HG03521 (cell line): ENCODE data around the gene SPRY1.
A peak's percentile ranks its signal among the peaks of the same experiment; 100 is the strongest.

ENCODE experiments used
- ATAC-seq: cut with Tn5 transposase; IDR thresholded peaks from one replicate; pipeline ENCODE4 v1.9.1; 2021; ENCODE audit warnings: mild to moderate bottlenecking, moderate library complexity; ENCODE audit not compliant: unreplicated experiment

The SPRY1 gene

GRCh38 chr4:123396307-123397143, at the start of gene SPRY1:
Gene SPRY1, plus strand, starts transcription at chr4:123396795. Its CDS starts 4,797 bp downstream, at chr4:123401592.
- peak; percentile 47 for ATAC-seq

DNA sequence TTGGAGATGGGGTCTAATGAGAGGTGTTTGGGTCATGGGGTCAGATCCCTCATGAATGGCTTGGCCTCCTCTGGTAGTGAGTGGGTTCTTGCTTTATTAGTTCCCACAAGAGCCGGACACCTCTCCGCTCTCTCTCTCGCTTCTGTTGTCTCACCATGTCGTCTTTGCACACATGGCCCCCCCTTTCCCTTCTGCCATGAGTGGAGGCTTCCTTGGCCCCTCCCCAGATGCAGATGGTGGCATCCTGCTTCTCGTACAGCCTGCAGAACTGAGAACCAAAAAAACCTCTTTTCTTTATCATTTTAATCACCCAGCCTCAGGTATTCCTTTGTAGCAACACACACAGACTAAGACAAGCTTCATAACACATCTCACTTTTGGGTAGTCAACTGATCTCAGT, 49.6 kb upstream of the SPRY1 start:
- no peak for ATAC-seq

DNA sequence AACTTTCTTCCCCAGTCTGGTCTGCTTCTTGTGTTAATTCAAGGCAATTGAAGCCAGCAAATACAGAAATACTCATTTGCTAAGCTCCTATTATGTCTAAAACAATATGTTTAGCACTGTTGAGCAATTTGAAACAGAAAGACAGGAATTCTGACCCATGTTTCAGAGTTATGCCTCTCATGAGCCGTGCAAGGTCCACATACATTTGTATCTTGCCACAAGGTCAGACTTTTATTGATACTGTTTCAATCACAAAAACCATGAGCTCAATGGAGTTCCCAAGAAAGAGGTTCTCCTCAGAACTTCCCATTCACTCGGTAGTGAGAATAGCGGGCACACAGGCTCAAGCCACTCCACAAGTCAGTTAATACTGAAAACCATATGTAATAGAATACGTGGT, 47.6 kb upstream of the SPRY1 start:
- ATAC-seq, result no peak

DNA sequence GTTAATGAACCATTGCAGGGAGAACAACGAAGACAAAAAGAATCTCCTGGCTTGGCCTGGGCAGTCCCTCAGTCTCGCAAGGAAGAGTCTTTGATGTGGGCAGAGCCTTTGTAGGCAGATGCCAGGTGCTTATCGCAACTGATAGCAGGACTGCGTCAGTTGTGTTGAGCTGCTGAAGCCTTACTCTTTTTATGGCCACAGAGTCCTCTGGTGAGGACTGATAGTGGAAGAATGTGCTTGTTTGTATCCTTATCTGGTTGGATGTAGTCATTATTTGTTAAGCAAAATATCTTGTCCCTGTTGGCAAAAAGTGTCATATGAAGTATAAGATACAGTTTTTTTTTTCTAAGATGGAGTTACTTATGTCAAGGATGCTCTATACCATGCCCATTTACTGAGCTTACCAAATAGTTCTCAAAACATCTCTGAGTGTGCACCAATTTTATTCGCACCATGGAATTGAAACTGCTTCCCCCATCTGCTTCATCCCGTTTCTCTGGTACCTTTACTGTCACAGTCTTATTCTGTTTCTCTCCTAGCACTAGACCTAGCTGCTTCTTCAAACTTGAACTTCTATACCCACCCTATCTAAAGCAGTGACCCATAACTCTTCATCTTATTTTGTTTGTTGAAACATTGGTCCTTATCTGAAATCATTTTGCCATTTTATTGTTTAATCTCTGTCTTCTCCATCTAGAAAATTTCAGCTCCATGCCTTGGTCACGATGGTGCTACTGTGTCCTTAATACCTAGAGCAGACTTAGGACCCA, 47.0 kb upstream of the SPRY1 start:
- ATAC-seq, result no peak

DNA sequence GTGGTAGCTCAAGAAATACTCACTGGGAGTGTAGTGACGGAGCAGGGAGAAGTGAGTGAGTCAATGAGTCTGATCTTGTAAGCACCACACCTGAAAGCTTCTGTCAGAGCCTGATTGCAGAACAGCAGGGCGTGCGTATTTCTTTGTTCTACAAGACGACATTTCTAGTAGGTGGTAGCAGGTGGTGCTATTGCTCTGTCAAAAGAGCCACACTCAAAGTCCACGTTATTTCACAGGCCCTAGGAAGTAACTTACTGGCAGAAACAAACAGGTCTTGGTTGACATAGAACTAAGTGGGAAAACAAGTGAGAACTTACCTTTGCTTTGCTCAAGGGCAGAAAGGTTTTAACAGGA, 46.4 kb upstream of the SPRY1 start:
- no peak for ATAC-seq

DNA sequence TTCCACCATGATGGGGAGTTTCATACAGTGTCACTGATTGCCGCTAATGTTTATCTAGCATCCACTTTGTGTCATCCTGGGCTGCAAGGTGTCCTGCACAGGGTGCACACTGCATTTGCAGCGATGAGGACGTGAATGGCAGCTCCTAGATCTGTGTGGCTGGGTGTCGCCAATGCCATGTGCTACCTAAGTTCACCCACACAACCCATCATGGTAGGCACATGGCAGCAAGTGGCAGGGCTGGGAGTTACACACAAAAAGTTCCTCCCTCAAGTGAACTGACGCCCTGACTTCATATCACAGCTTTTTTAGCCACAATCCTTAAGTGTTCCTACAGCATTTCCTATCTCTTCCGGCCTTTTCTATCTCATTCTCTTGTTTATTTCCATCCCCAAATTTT, 45.9 kb upstream of the SPRY1 start:
- no peak for ATAC-seq

GRCh38 chr4:123351713-123352112, 44.9 kb upstream of the SPRY1 start:
- no peak for ATAC-seq

DNA sequence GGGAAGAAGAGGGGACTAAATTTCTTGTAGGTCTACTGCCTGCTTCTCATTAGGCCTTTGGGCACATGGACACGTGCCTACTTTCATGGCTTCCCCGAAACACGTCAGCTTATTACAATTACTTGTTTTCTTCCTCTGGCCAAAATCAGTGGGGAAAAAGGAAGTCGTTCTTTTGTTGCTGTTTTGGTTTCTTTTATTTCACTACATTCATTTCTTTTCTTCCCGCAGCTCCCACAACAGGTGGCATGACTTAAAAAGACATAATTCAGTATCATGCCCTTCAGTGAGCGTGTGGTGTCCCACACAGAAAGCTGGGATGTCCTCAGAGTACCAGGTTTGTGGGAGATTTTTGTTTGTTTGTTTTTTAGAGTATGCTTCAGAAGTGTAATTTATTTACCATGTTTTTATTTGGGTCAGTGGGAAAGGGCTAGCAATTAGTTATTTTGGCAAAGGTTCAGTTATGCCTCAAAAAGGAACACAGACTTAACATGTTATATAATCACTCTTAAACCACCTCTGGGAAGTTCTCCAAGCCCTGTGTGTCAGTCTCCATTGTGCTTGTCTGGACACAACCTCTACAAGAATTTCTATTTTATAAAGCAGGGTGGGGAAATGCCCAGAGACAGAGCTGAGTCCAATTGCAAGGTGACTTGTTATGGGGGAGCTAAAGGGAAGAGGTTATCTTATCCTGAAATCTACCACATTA, 44.2 kb upstream of the SPRY1 start:
- ATAC-seq, result no peak

DNA sequence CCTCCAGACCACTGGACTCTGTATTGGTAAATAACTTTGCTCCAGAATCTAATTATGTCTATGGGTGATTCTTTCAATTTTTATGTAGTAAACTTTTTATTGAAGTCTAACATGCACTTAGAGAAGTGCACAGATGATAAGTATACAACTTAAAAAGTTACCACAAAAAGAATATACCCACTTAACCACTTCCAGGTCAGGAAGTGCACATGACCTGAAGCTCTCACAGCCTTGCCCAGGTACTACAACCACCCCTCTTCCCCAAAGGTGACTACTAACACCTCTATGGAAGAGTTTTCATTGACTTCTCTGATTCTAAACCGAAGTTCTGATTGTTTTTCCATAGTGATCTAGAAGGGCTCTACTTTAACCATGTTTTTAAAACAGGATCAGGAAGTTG, 43.6 kb upstream of the SPRY1 start:
- ATAC-seq, result no peak

- no peak for ATAC-seq
These were observed 42.9 kb upstream of the SPRY1 start for GRCh38 chr4:123353656-123354055.

- ATAC-seq, result no peak
These were observed 41.9 kb upstream of the SPRY1 start for GRCh38 chr4:123354701-123355100.

GRCh38 chr4:123356921-123357320, 39.7 kb upstream of the SPRY1 start:
- ATAC-seq, result no peak

GRCh38 chr4:123359449-123360315, 36.9 kb upstream of the SPRY1 start:
- no peak for ATAC-seq

- no peak for ATAC-seq
These were observed 35.3 kb upstream of the SPRY1 start for GRCh38 chr4:123361195-123361861.

- ATAC-seq, result no peak
These were observed 34.5 kb upstream of the SPRY1 start for GRCh38 chr4:123362103-123362502.

DNA sequence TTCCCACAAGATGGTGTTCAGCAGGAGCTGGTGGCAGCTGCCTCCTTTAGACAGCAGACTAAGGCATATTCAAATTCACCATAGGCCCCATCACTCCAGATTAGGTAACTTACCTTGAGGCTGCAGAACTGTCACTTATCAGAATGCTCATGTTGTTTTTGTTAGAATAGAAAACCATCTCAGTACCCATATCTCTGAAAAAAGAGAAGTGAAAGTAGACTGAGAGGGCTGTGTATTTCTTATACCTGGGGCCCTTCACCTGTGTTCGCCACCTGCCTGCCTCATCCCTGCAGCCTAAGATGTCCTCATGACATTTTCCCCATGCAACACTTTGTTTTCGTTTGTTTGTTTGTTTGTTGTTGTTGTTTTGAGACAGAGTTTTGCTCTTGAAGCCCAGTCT, 32.9 kb upstream of the SPRY1 start:
- ATAC-seq, result peak; percentile 83

- no peak for ATAC-seq
These were observed 31.7 kb upstream of the SPRY1 start for GRCh38 chr4:123364906-123365305.

GRCh38 chr4:123365412-123365811, 31.2 kb upstream of the SPRY1 start:
- no peak for ATAC-seq

GRCh38 chr4:123366144-123366748, 30.3 kb upstream of the SPRY1 start:
- ATAC-seq, result no peak

DNA sequence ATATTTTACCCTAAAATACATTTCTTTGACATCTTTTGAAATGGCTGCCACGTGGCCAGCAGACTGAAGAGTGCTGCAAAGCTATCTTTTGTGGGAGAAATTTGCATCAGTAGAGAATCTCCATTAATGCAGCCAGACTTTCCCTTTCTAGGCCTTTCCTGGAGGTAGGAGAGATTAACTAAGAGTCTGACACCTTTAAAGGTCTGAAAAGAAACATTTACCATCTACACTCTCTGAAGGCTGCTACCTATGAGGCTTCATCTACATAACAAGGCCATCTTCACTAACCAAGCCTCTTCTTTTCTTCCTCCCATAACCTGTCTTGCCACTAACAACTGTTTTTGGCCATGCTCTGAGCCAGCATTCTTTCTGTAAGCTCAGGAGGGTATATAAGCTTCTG, 17.8 kb upstream of the SPRY1 start:
- ATAC-seq, result no peak
